HepG2 (cell line): Measurements from ENCODE around the gene MVP.

Experiments
- ATF7-NPFF ChIP-seq: sonication (generic); formaldehyde crosslinking; IDR thresholded peaks from 2 replicates; pipeline ENCODE4 v1.8.1; 2023; ENCODE audit warnings: mild to moderate bottlenecking, low read depth, missing genetic modification reagents, moderate library complexity
- BRCA1 ChIP-seq: sonication (generic); formaldehyde crosslinking; IDR thresholded peaks from 2 replicates; pipeline ENCODE4 v1.4.0; 2020; ENCODE audit warnings: missing genetic modification reagents
- CHD4 ChIP-seq: fragments of 200-600 bp; sonication (generic); IDR thresholded peaks from 2 replicates; pipeline ENCODE4 v1.7.0; 2017; ENCODE audit warnings: mild to moderate bottlenecking, low read length, borderline replicate concordance
- JUN ChIP-seq: sonication (generic); formaldehyde crosslinking; IDR thresholded peaks from 2 replicates; pipeline ENCODE4 v1.4.0; 2020; ENCODE audit warnings: mild to moderate bottlenecking, missing genetic modification reagents
- KDM5A ChIP-seq: fragments of 200-600 bp; sonication (generic); IDR thresholded peaks from 2 replicates; pipeline ENCODE4 v1.7.0; 2018; ENCODE audit warnings: antibody characterized with exemption, mild to moderate bottlenecking, low read length, borderline replicate concordance
- MEIS1 ChIP-seq: sonication (generic); formaldehyde crosslinking; IDR thresholded peaks from 2 replicates; pipeline ENCODE4 v1.9.0; 2021; ENCODE audit warnings: mild to moderate bottlenecking, missing genetic modification reagents, moderate library complexity, borderline replicate concordance
- POLR2G ChIP-seq: fragments of 200-400 bp; formaldehyde crosslinking; IDR thresholded peaks from 2 replicates; pipeline ENCODE4 v1.6.1; 2018; ENCODE audit warnings: mild to moderate bottlenecking, low read depth, low read length, moderate library complexity
- ZGPAT ChIP-seq: IDR thresholded peaks from 2 replicates; pipeline ENCODE4 v1.6.1; 2016; ENCODE audit warnings: mild to moderate bottlenecking
- ZNF337 ChIP-seq: sonication (generic); formaldehyde crosslinking; IDR thresholded peaks from 2 replicates; pipeline ENCODE4 v1.5.1; 2020; ENCODE audit warnings: missing genetic modification reagents, low read depth, mild to moderate bottlenecking, borderline replicate concordance
- ZNF724P ChIP-seq: sonication (generic); formaldehyde crosslinking; IDR thresholded peaks from 2 replicates; pipeline ENCODE4 v1.8.0; 2022; ENCODE audit warnings: missing genetic modification reagents, borderline replicate concordance
- ZNF772 ChIP-seq: sonication (generic); formaldehyde crosslinking; IDR thresholded peaks from 2 replicates; pipeline ENCODE4 v1.5.0; 2020; ENCODE audit warnings: mild to moderate bottlenecking, missing genetic modification reagents
- TF ChIP-seq, protein P1 (sequence below): sonication (generic); formaldehyde crosslinking; IDR thresholded peaks from 2 replicates; pipeline ENCODE4 v1.4.0; 2020; ENCODE audit warnings: missing genetic modification reagents

- TF ChIP-seq ZGPAT: no peak
- no peak for TF ChIP-seq ZNF772
- no peak for TF ChIP-seq BRCA1 (CRISPR knock-in tag)
- TF ChIP-seq ATF7-NPFF (CRISPR knock-in tag): no peak
- no peak for TF ChIP-seq KDM5A
- no peak for TF ChIP-seq POLR2G
- TF ChIP-seq, protein P1, sequence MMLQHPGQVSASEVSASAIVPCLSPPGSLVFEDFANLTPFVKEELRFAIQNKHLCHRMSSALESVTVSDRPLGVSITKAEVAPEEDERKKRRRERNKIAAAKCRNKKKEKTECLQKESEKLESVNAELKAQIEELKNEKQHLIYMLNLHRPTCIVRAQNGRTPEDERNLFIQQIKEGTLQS: no peak
- no peak for TF ChIP-seq CHD4
- no peak for TF ChIP-seq MEIS1
- TF ChIP-seq ZNF724P (CRISPR knock-in tag): no peak
- no peak for TF ChIP-seq ZNF337 (CRISPR knock-in tag)
- TF ChIP-seq JUN (CRISPR knock-in tag): no peak
Observed at GRCh38 chr16:29839822-29840221, 19.6 kb downstream of the MVP start.
